K562 (cell line): ENCODE measurements around the gene RAB31. TPM values are rescaled to one million over a fixed set of nuclear protein-coding genes. Genes with fewer than 3 reads are reported as not detected.

Source experiments
- ARID1B ChIP-seq: fragments of 450-650 bp; IDR thresholded peaks from 2 replicates; pipeline ENCODE4 v1.6.1; 2016; ENCODE audit warnings: antibody characterized with exemption, mild to moderate bottlenecking, inconsistent platforms
- BACH1 ChIP-seq: fragments of 200-800 bp; sonication (Bioruptor generic); IDR thresholded peaks from 2 replicates; pipeline ENCODE4 v1.6.1; 2016; ENCODE audit warnings: missing genetic modification characterization, missing compliant biosample characterization
- EP400 ChIP-seq: fragments of 450-650 bp; IDR thresholded peaks from 2 replicates; pipeline ENCODE4 v1.6.1; 2017; ENCODE audit warnings: antibody characterized with exemption, mild to moderate bottlenecking, moderate library complexity
- IRF1 ChIP-seq: sonication (generic); formaldehyde crosslinking; IDR thresholded peaks from 2 replicates; pipeline ENCODE4 v1.8.0; 2022; ENCODE audit warnings: missing genetic modification reagents, mild to moderate bottlenecking, borderline replicate concordance
- KDM2B ChIP-seq: fragments of 250-450 bp; sonication (Bioruptor Pico); IDR thresholded peaks from 2 replicates; pipeline ENCODE4 v1.8.0; 2021; ENCODE audit warnings: mild to moderate bottlenecking, moderate library complexity
- PCBP1 ChIP-seq: fragments of 200-400 bp; formaldehyde crosslinking; IDR thresholded peaks from 2 replicates; pipeline ENCODE4 v1.6.1; 2018; ENCODE audit warnings: mild to moderate bottlenecking, low read depth, low read length; ENCODE audit not compliant: poor library complexity, severe bottlenecking
- POLR2A ChIP-seq: fragments of 450-650 bp; conservative IDR thresholded peaks from 2 replicates; pipeline ENCODE4 v1.6.1; 2016
- SAFB2 ChIP-seq: fragments of 200-400 bp; formaldehyde crosslinking; IDR thresholded peaks from 2 replicates; pipeline ENCODE4 v1.6.1; 2018; ENCODE audit warnings: borderline replicate concordance, low read length, low read depth, moderate library complexity; ENCODE audit not compliant: severe bottlenecking
- VEZF1 ChIP-seq: fragments of 200-800 bp; sonication (Bioruptor generic); IDR thresholded peaks from 2 replicates; pipeline ENCODE4 v1.6.1; 2017; ENCODE audit warnings: missing genetic modification characterization, missing compliant biosample characterization
- WHSC1 ChIP-seq: IDR thresholded peaks from one replicate; pipeline ENCODE4 v1.6.1; 2012; ENCODE audit warnings: low read length, control low read depth, inconsistent platforms
- ZNF407 ChIP-seq: fragments of 450-650 bp; IDR thresholded peaks from 2 replicates; pipeline ENCODE4 v1.6.1; 2016; ENCODE audit warnings: low read depth
- ZNF551 ChIP-seq: fragments of 250-450 bp; sonication (Bioruptor Pico); IDR thresholded peaks from 2 replicates; pipeline ENCODE4 v1.5.0; 2021; ENCODE audit warnings: mild to moderate bottlenecking, moderate library complexity
- polyA plus RNA-seq, 8 experiments: library from polyadenylated mRNA; depleted of rRNA in 4 of 8; stranded (reverse) in 5 of 8; unstranded in 3 of 8; fragments of >200 nt; fragmentation: Nextera tagmentation in 2 of 8; fragmentation: Illumina TruSeq in 1 of 8; extraction: Ambion mirVana in 2 of 8; extraction: Trizol in 1 of 8; gene quantifications; 2 replicates each; pipeline versions ENCODE4 v1.2.1 to v1.2.3, GENCODE V29; 2011 to 2014; ENCODE audit warnings: inconsistent platforms in 1 of 8, missing spikeins in 1 of 8
- total RNA-seq, 7 experiments: library from RNA; depleted of rRNA in 6 of 7; stranded (reverse); fragments of >200 nt in 6 of 7; fragmentation: Illumina TruSeq in 2 of 7; extraction: Trizol in 2 of 7; gene quantifications; 2 replicates each; pipeline versions ENCODE4 v1.2.1 to v1.2.3, GENCODE V29; 2011 to 2021; ENCODE audit warnings: low replicate concordance in 1 of 7
- TF ChIP-seq, protein P1 (sequence below): fragments of 250-450 bp; sonication (Bioruptor Pico); IDR thresholded peaks from 2 replicates; pipeline ENCODE4 v1.5.0; 2021; ENCODE audit warnings: mild to moderate bottlenecking, borderline replicate concordance
- TF ChIP-seq, protein P2 (sequence below): sonication (generic); formaldehyde crosslinking; IDR thresholded peaks from 2 replicates; pipeline ENCODE4 v1.8.1; 2023; ENCODE audit warnings: mild to moderate bottlenecking, missing genetic modification reagents

The RAB31 gene
- total and polyA plus RNA-seq, 9 of the 15 experiments (the other 6 are each of a cell fraction or from before 2014, with no cell fraction given), result 20.7 to 70.4 (median 41.3) TPM

- TF ChIP-seq IRF1 (CRISPR knock-in tag), result no peak
- TF ChIP-seq, protein P1, sequence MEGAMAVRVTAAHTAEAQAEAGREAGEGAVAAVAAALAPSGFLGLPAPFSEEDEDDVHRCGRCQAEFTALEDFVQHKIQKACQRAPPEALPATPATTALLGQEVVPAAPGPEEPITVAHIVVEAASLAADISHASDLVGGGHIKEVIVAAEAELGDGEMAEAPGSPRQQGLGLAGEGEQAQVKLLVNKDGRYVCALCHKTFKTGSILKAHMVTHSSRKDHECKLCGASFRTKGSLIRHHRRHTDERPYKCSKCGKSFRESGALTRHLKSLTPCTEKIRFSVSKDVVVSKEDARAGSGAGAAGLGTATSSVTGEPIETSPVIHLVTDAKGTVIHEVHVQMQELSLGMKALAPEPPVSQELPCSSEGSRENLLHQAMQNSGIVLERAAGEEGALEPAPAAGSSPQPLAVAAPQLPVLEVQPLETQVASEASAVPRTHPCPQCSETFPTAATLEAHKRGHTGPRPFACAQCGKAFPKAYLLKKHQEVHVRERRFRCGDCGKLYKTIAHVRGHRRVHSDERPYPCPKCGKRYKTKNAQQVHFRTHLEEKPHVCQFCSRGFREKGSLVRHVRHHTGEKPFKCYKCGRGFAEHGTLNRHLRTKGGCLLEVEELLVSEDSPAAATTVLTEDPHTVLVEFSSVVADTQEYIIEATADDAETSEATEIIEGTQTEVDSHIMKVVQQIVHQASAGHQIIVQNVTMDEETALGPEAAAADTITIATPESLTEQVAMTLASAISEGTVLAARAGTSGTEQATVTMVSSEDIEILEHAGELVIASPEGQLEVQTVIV (CRISPR knock-in tag), result no peak
- TF ChIP-seq ZNF551 (CRISPR knock-in tag), result no peak
- no peak for TF ChIP-seq KDM2B
- no peak for TF ChIP-seq WHSC1
- TF ChIP-seq EP400, result no peak
- no peak for TF ChIP-seq PCBP1
- TF ChIP-seq ZNF407, result no peak; the same call in 1 of the 2 replicates
- TF ChIP-seq, protein P2, sequence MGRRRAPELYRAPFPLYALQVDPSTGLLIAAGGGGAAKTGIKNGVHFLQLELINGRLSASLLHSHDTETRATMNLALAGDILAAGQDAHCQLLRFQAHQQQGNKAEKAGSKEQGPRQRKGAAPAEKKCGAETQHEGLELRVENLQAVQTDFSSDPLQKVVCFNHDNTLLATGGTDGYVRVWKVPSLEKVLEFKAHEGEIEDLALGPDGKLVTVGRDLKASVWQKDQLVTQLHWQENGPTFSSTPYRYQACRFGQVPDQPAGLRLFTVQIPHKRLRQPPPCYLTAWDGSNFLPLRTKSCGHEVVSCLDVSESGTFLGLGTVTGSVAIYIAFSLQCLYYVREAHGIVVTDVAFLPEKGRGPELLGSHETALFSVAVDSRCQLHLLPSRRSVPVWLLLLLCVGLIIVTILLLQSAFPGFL (CRISPR knock-in tag), result no peak
- TF ChIP-seq VEZF1 (CRISPR knock-in tag), result no peak
- no peak for TF ChIP-seq BACH1 (tag)
- TF ChIP-seq POLR2A, result no peak
- no peak for TF ChIP-seq SAFB2
- peak; percentile 67 for TF ChIP-seq ARID1B
Observed at GRCh38 chr18:9823805-9824473, 115.8 kb downstream of the RAB31 start (continued).
